Osteocyte (in vitro differentiated cells): ENCODE data around the gene CHRNE. TPM values are rescaled to one million over a fixed set of nuclear protein-coding genes. Genes with fewer than 3 reads are reported as not detected.

Source experiments
- DNase-seq: peaks from one replicate; pipeline ENCODE4 v3.0.0; 2021; ENCODE audit warnings: mixed read lengths; ENCODE audit not compliant: unreplicated experiment; ENCODE audit errors: extremely low spot score
- H3K27ac Mint-ChIP-seq: one replicate; pipeline ENCODE4 v1.8.0; 2021; ENCODE audit warnings: mild to moderate bottlenecking, mixed read lengths; ENCODE audit not compliant: unreplicated experiment
- H3K27me3 Mint-ChIP-seq: one replicate; pipeline ENCODE4 v1.8.0; 2021; ENCODE audit warnings: mixed read lengths; ENCODE audit not compliant: unreplicated experiment
- H3K36me3 Mint-ChIP-seq: one replicate; pipeline ENCODE4 v1.8.0; 2021; ENCODE audit warnings: mixed read lengths; ENCODE audit not compliant: unreplicated experiment
- H3K4me1 Mint-ChIP-seq: one replicate; pipeline ENCODE4 v1.8.0; 2021; ENCODE audit warnings: mixed read lengths; ENCODE audit not compliant: unreplicated experiment
- H3K4me3 Mint-ChIP-seq: one replicate; pipeline ENCODE4 v1.8.0; 2021; ENCODE audit warnings: mild to moderate bottlenecking, moderate library complexity, mixed read lengths; ENCODE audit not compliant: unreplicated experiment
- H3K9me3 Mint-ChIP-seq: one replicate; pipeline ENCODE4 v1.8.0; 2021; ENCODE audit warnings: mixed read lengths; ENCODE audit not compliant: unreplicated experiment
- total RNA-seq: library from RNA; stranded (reverse); gene quantifications from 2 replicates; pipeline ENCODE4 v1.2.1, GENCODE V29; 2021
- TF ChIP-seq, protein P1 (sequence below): fragments of 200-600 bp; sonication (generic); IDR thresholded peaks from 2 replicates; pipeline ENCODE4 v1.5.0; 2021; ENCODE audit warnings: antibody characterized with exemption, mild to moderate bottlenecking, moderate library complexity

The CHRNE gene
- total RNA-seq, 1 donor from 2014 or later = 0.27 TPM

GRCh38 chr17:4899341-4900230 is 3.3 kb downstream of the CHRNE start, which contains the start of gene C17orf107:
Gene C17orf107, plus strand, starts transcription at chr17:4899536. Its CDS starts 227 bp downstream, at chr17:4899763.
- Mint-ChIP-seq H3K27ac (no peak within 1 kb of the TSS), H3K36me3 (peaks cover 14% of the 10 kb centered on the region), H3K4me3 (no peak within 1 kb of the TSS), H3K27me3 (no peaks in the 10 kb centered on the region), H3K4me1 (peaks cover 2% of the 10 kb centered on the region), H3K9me3 (no peaks in the 10 kb centered on the region)
- DNase-seq = no peak
- TF ChIP-seq, protein P1, sequence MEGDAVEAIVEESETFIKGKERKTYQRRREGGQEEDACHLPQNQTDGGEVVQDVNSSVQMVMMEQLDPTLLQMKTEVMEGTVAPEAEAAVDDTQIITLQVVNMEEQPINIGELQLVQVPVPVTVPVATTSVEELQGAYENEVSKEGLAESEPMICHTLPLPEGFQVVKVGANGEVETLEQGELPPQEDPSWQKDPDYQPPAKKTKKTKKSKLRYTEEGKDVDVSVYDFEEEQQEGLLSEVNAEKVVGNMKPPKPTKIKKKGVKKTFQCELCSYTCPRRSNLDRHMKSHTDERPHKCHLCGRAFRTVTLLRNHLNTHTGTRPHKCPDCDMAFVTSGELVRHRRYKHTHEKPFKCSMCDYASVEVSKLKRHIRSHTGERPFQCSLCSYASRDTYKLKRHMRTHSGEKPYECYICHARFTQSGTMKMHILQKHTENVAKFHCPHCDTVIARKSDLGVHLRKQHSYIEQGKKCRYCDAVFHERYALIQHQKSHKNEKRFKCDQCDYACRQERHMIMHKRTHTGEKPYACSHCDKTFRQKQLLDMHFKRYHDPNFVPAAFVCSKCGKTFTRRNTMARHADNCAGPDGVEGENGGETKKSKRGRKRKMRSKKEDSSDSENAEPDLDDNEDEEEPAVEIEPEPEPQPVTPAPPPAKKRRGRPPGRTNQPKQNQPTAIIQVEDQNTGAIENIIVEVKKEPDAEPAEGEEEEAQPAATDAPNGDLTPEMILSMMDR = no peak

DNA sequence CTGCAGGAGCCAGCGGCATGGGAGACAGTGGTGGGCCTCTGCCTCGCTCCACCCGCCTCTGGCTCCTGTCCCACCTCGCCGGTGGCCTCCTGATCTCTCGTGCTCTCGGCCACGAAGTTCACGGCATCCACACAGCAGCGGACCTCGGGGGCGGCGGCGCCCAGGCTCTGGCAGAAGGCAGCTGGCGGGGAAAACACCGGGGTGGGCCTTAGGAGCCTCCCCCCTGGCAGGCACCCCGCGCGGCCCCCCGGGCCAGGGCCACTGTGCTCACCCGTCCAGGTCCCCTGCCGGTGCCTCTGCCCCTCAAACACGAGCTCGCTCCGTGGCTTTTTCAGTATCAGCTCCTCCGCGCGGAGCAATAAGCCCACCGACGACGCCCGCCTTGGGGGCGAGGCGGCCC is 4.0 kb downstream of the CHRNE start:
- Mint-ChIP-seq H3K9me3 (no peaks in the 10 kb centered on the region), H3K4me1 (peaks cover 2% of the 10 kb centered on the region), H3K36me3 (peaks cover 15% of the 10 kb centered on the region), H3K4me3 (no peak overlapping the region), H3K27me3 (no peaks in the 10 kb centered on the region), H3K27ac (no peak overlapping the region)
- DNase-seq = no peak
- TF ChIP-seq, protein P1 = no peak

- DNase-seq = no peak
Measured at GRCh38 chr17:4898351-4898750, 4.5 kb downstream of the CHRNE start.

DNA sequence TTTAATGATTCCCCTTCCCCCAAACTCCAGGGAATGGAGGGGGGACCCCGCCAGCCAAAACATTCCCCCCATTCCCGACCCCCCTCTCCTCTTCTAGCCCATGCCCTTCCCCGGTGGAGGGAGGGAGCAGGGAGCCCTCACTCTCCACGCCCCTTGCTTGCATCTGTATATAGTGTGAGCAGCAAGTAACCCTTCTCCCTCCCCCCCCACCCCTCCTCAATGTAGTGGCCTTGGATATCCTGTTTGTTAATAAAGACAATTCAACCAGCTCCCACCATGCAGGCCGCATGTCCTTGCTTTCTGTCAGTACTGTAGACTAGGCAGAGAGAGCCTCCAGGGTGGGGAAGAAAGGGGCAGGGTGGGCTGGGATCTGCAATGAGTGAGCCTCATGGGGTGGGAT is 5.1 kb downstream of the CHRNE start:
- Mint-ChIP-seq H3K9me3 (no peaks in the 10 kb centered on the region), H3K27me3 (no peaks in the 10 kb centered on the region), H3K36me3 (peaks cover 17% of the 10 kb centered on the region), H3K27ac (no peak overlapping the region), H3K4me3 (no peak overlapping the region), H3K4me1 (no peaks in the 10 kb centered on the region)
- TF ChIP-seq, protein P1 = no peak
- no peak for DNase-seq

More at GRCh38 chr17:4898351-4898750, 4.5 kb downstream of the CHRNE start:
- H3K4me1 Mint-ChIP-seq = peaks cover under 1% of the 10 kb centered on the region
- H3K4me3 Mint-ChIP-seq = no peak overlapping the region
- H3K27me3 Mint-ChIP-seq = no peaks in the 10 kb centered on the region
- TF ChIP-seq, protein P1 = no peak
- peaks cover 17% of the 10 kb centered on the region for H3K36me3 Mint-ChIP-seq
- H3K27ac Mint-ChIP-seq = no peak overlapping the region
- no peaks in the 10 kb centered on the region for H3K9me3 Mint-ChIP-seq

DNA sequence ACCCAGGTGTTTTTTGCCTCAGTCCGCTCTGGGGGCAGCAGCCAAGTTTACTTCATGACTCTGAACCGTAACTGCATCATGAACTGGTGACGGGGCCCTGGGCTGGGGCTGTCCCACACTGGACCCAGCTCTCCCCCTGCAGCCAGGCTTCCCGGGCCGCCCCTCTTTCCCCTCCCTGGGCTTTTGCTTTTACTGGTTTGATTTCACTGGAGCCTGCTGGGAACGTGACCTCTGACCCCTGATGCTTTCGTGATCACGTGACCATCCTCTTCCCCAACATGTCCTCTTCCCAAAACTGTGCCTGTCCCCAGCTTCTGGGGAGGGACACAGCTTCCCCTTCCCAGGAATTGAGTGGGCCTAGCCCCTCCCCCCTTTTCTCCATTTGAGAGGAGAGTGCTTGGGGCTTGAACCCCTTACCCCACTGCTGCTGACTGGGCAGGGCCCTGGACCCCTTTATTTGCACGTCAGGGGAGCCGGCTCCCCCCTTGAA is 5.7 kb downstream of the CHRNE start:
- Mint-ChIP-seq H3K9me3 (no peaks in the 10 kb centered on the region), H3K4me1 (no peaks in the 10 kb centered on the region), H3K4me3 (no peak overlapping the region), H3K27ac (no peak overlapping the region), H3K27me3 (no peaks in the 10 kb centered on the region), H3K36me3 (peaks cover 19% of the 10 kb centered on the region)
- TF ChIP-seq, protein P1 = no peak
- no peak for DNase-seq
